Left renal cortex interstitium (tissue), 4 donors: ENCODE data around the gene RCAN1. TPM values are rescaled to one million over a fixed set of nuclear protein-coding genes. Genes with fewer than 3 reads are reported as not detected.
"Not testable (repeated sequence)": the region's sequence is repeated elsewhere in the genome, so short reads cannot be mapped to it uniquely, and the experiment has no call there.

Experiments
- DNase-seq, 4 donors: peaks; one replicate each; pipeline ENCODE4 v3.0.0-alpha.2; 2013; ENCODE audit warnings: low read depth in 4 of 4, low spot score in 2 of 4, missing footprints in 1 of 4
- polyA plus RNA-seq, 4 donors: library from polyadenylated mRNA; unstranded; fragments of 120-200 nt; gene quantifications; one replicate each; pipeline ENCODE4 v1.2.1, GENCODE V29; 2013; ENCODE audit not compliant: insufficient read length in 4 of 4

Gene RCAN1
- polyA plus RNA-seq, 4 donors = 30.5 to 39.2 (median 34.2) TPM

DNA sequence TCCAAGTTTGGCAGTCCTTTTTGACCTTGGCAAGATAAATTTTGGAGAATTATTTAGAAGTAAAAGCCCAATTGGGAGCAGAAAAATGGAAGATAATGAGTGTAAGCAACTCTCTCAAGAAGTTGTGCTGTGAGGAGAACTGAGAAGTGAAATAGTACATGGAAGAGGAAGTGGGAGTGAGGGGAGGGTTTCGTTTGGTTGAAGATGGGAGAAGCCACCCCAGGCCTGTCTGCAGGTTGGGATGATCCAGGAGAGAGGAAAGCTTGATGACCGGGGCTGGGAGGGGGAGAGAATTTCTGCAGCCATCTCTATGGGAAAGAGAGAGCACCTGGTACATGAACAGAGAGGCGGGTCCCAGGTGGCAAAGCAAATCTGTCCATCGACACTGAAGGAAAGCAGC is 8.6 kb upstream of the RCAN1 start:
- DNase-seq = no peak

- DNase-seq = no peak
Observed at GRCh38 chr21:34621434-34622350, 6.8 kb upstream of the RCAN1 start.

DNA sequence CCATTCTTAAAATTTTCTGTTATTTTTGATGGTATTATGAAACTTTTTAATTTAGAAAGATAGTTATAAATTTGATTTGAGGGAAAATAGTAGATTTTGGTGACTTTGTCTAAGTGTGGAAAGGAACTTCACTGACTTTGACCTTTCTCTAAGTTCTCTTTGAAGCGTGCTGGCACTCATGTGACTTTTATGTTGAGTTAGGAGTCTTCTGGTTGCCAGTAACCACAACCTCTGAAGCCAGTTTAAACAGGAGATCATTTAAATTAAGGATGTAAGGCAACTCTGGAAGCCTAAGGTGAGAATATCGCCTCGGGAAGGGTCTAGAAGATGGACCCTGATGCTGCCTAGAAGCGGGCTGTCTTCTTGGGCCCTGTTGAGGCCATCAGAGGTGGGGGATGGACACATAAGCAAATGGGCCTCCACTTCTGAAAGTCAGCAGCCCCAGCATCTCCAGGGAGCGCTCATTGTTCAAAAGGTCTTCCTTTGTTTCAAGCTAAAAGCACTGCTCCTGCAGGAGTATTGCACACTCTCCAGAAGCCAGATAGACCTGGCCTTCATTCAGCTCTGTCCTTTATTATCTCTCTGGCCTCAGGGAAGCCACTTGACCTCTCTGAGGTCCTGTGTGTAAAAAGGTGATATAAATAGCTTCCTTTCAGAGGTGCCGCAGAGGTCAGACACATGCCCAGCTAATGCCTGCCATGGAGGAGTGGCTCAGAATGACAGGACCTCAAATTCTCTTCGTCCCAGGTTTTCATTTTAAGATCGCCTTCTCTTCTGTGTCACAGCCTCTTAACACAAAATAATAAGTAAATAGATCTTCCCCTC is 5.1 kb upstream of the RCAN1 start:
- no peak for DNase-seq

- no peak for DNase-seq
Observed at GRCh38 chr21:34618941-34619340, 4.0 kb upstream of the RCAN1 start.

- DNase-seq = no peak
Observed at GRCh38 chr21:34617753-34618339, 2.9 kb upstream of the RCAN1 start.

DNA sequence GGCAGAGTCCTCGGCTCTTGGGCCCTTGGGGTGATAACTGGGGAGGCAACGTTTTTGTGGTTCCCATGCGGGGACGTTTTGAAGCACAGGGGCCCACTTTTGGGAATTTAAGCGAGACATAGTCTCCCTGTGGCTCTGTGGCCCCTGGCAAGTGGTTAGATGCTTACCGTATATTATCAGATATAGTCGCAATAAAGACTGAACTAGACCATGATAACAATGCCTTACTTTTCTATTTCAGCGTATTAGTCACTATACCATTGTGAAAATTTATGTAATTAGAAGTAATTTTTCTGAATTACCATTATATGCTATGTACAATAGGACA is 538 bp upstream of the RCAN1 start:
- no peak for DNase-seq

GRCh38 chr21:34613679-34614627 is 960 bp downstream of the RCAN1 start:
- DNase-seq = no peak

GRCh38 chr21:34612557-34612956 is 2.4 kb downstream of the RCAN1 start:
- DNase-seq = no peak

DNA sequence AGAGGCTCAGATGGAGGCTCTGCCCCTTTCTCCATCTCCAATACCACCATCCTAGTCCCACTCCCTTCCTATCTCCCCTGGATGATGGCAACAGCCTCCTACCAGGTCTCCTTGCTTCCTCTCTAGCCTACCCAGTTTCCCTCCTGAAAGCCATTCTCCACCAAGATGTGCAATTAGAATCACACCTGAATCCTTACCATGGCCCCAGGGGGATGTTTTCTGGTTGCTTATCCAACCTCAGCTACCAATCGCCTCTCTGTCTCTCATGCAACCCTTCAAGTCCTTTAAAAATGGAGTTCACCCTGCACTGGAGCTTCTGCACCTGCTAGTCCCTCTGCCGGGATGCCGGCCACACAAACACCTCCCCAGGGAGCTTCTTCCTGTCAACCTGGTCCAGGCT is 2.9 kb downstream of the RCAN1 start:
- DNase-seq = no peak

DNA sequence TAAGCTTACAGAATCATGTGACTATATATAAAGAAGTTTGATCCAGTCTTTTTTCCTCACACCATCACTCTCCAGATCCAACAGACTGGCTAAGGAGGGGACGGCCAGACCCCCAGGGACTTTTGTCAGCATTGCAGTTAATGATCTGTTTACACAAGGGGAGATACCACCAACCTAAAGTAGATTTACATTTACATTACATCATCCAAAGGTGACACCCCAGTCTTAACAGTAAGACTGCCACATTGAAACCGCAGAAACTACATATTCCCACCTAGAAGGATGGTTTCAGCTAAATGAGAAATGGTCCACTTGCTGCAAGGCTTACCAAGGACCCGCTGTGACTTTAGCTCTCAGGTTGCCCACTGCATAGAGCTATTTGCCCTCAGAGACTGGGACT is 3.4 kb downstream of the RCAN1 start:
- no peak for DNase-seq

GRCh38 chr21:34609933-34610549 is 4.9 kb downstream of the RCAN1 start:
- DNase-seq = no peak

- DNase-seq = no peak
Observed at GRCh38 chr21:34609244-34609932, 5.5 kb downstream of the RCAN1 start.

DNA sequence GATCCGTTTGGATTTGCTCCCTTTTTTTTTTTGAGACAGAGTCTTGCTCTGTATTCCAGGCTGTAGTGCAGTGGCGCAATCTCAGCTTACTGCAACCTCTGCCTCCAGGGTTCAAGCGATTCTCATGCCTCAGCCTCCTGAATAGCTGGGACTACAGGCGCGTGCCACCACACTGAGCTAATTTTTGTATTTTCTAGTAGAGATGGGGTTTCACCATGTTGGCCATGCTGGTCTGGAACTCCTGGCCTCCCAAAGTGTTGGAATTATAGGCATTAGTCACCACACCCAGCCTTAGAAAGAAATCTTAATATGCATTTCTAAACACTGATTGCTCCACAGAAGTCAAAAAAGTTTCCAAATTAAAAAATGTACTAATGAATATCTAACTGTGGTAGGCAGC is 7.5 kb downstream of the RCAN1 start:
- DNase-seq = not testable (repeated sequence)

DNA sequence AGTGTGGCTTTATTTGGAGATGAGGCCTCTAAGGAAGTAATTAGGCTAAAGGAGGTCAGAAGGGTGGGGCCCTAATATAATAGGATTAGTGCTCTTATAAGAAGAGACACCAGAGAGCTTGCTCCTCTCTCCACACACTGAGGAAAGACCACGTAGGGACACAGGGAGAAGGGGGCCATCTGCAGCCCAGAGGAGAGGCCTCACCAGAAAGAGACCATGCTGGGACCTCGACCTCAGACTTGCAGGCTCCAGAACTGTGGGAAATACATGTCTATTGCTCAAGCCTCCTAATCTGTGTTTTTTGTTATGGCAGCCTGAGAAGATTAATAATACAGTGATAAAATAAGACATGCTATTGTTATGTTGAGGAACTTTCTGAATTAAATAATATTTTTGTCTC is 8.3 kb downstream of the RCAN1 start:
- DNase-seq = no peak

- DNase-seq = no peak
Observed at GRCh38 chr21:34606051-34606450, 8.9 kb downstream of the RCAN1 start.

DNA sequence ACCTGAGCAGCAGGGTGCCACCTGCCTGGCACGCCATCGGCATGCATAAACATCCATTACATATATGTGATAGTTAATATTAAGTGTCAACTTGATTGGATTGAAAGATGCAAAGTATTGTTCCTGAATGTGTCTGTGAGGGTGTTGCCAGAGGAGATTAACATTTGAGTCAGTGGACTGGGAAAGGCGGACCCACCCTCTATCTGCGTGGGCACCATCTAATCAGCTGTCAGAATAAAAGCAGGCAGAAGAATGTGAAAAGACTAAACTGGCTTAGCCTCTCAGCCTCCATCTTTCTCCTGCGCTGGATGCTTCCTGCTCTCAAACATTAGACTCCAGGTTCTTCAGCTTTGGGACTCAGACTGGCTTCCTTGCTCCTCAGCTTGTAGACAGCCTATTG is 10.0 kb downstream of the RCAN1 start:
- DNase-seq = not testable (repeated sequence)

DNA sequence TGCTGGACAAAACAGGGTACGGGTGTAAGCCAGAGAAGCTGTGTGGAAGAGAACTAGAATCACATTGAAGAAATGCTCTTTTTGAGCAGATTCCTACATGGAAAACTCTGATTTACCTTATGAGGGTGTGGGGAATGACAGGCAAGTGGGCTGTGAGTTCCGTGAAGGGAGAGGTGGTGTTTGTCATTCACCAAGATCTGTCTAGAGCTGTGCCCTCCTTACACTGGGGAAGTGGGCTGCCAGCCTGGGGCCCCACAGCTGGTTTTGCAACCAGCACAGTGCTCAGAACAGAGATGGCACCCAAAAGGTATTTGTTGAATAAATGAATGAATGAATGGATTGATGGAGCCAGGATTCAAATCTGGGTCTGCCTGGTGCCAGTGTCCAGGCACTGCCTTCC is 10.4 kb downstream of the RCAN1 start:
- no peak for DNase-seq

DNA sequence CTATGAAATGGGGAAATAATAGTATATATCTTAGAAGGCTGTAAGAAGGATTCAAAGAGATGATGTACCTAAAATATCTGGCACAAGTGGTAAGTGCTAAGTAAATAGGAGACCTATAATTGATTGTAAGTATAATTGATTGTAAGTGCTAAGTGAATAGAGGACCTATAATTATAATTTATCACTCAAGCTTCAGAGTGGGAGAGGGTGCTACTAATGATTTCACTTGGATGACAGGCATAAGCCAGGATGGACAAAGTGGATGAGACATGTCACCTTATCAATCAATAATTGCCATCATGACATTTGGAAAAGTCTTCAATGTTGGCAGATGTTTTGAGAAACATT is 11.2 kb downstream of the RCAN1 start:
- DNase-seq = no peak

GRCh38 chr21:34603002-34603709 is 11.8 kb downstream of the RCAN1 start:
- peak in 2 of 4 donors; percentile 50 to 65 for DNase-seq
